Lower lobe of right lung (tissue), 2 donors: ENCODE data around the gene CASP8. TPM values are rescaled to one million over a fixed set of nuclear protein-coding genes. Genes with fewer than 3 reads are reported as not detected.

ENCODE experiments used
- ATAC-seq, 2 donors: fragments of 200-7000 bp; cut with Tn5 transposase; one replicate each; pipeline ENCODE4 v1.9.1; 2020 to 2022; ENCODE audit warnings: mild to moderate bottlenecking in 2 of 2, moderate library complexity in 2 of 2
- DNase-seq: peaks from one replicate; pipeline ENCODE4 v3.0.0-alpha.2; 2020
- H3K27ac ChIP-seq: fragments of 200-600 bp; one replicate; pipeline ENCODE4 v1.8.0; 2022
- H3K27me3 ChIP-seq: fragments of 200-600 bp; one replicate; pipeline ENCODE4 v1.8.0; 2022; ENCODE audit warnings: low read depth
- H3K36me3 ChIP-seq: fragments of 200-600 bp; one replicate; pipeline ENCODE4 v1.8.0; 2022; ENCODE audit warnings: mild to moderate bottlenecking
- H3K4me1 ChIP-seq: fragments of 200-600 bp; one replicate; pipeline ENCODE4 v1.8.0; 2022
- H3K4me3 ChIP-seq: fragments of 200-600 bp; one replicate; pipeline ENCODE4 v1.8.0; 2022; ENCODE audit warnings: mild to moderate bottlenecking
- H3K9me3 ChIP-seq: fragments of 200-600 bp; one replicate; pipeline ENCODE4 v1.8.0; 2022
- CTCF ChIP-seq: fragments of 200-600 bp; IDR thresholded peaks from one replicate; pipeline ENCODE4 v1.8.0; 2022; ENCODE audit warnings: antibody characterized with exemption, mild to moderate bottlenecking
- intact Hi-C: fragments of 100-400 bp; cut with DNase I; formaldehyde crosslinking; loops from one replicate; pipeline ENCODE4 v1.11.0; 2022
- total RNA-seq: library from RNA; stranded (reverse); fragmentation: NEBNext Ultra II Directional; extraction: Animal tissue kit (Norgen Biotek cat#: 25700); gene quantifications from one replicate; pipeline ENCODE4 v1.2.1, GENCODE V29; 2021
- donor health status: DM: no; HTN: yes; CAD: no; lungs with severe emphysema.

CASP8 gene
- total RNA-seq, 1 donor from 2014 or later: 44.2 TPM

GRCh38 chr2:201248288-201248844, 12.0 kb upstream of the CASP8 start:
- Histone ChIP-seq H3K4me1 (peaks cover 9% of the 10 kb centered on the region), H3K9me3 (no peaks in the 10 kb centered on the region), H3K27me3 (no peaks in the 10 kb centered on the region), H3K4me3 (no peak overlapping the region), H3K36me3 (no peaks in the 10 kb centered on the region), H3K27ac (no peak overlapping the region)
- TF ChIP-seq CTCF: no peak
- intact Hi-C loops: no loop called here
- ATAC-seq (no peak), DNase-seq (no peak)

GRCh38 chr2:201249889-201250288, 10.4 kb upstream of the CASP8 start:
- no peak for DNase-seq
- Histone ChIP-seq H3K4me3 (no peak overlapping the region), H3K4me1 (peaks cover 24% of the 10 kb centered on the region), H3K27me3 (no peaks in the 10 kb centered on the region), H3K27ac (no peak overlapping the region), H3K36me3 (no peaks in the 10 kb centered on the region), H3K9me3 (no peaks in the 10 kb centered on the region)
- no peak for ATAC-seq
- no peak for TF ChIP-seq CTCF
- intact Hi-C loops: no loop called here

GRCh38 chr2:201250741-201251140, 9.6 kb upstream of the CASP8 start:
- TF ChIP-seq CTCF: no peak
- no peak for DNase-seq
- Histone ChIP-seq H3K27me3 (no peaks in the 10 kb centered on the region), H3K27ac (no peak overlapping the region), H3K4me1 (peaks cover 22% of the 10 kb centered on the region), H3K4me3 (no peak overlapping the region), H3K9me3 (no peaks in the 10 kb centered on the region), H3K36me3 (no peaks in the 10 kb centered on the region)
- no peak for ATAC-seq
- intact Hi-C loops: no loop called here

GRCh38 chr2:201254081-201254730, 6.1 kb upstream of the CASP8 start:
- ATAC-seq (no peak), DNase-seq (peak; percentile 57)
- Histone ChIP-seq H3K4me3 (no peak overlapping the region), H3K36me3 (no peaks in the 10 kb centered on the region), H3K27ac (peak overlapping the region; percentile 58), H3K4me1 (peaks cover 34% of the 10 kb centered on the region), H3K27me3 (no peaks in the 10 kb centered on the region), H3K9me3 (no peaks in the 10 kb centered on the region)
- TF ChIP-seq CTCF: no peak
- intact Hi-C loops: no loop called here

DNA sequence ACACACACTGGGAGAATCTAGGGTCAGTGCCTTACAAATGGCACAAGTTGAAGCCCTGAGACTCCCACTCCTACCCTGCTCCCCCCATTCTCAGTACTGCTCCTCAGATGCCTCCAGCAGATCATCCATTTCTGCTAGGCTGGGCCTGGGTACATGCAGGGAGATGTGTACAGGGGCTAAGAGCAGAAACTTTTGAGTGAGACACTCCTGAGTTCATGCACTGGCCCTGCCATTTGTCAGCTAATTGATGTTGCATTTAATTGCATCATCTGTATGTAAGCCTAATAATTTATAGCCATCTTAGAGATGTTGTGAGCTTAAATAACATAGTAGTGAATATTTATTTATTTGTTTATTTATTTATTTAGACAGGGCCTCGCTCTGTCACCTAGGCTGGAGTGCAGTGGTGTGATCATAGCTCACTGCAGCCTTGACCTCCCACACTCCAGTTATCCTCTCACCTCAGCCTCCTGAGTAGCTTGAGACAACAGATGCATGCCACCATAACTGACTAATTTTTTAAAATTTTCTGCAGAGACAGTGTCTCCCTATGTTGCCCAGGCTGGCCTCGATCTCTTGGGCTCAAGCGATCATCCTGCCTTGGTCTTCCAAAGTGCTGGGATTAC, 4.8 kb upstream of the CASP8 start:
- no peak for TF ChIP-seq CTCF
- Histone ChIP-seq H3K27me3 (no peaks in the 10 kb centered on the region), H3K36me3 (no peaks in the 10 kb centered on the region), H3K4me1 (peaks cover 44% of the 10 kb centered on the region), H3K4me3 (no peak overlapping the region), H3K27ac (no peak overlapping the region), H3K9me3 (no peaks in the 10 kb centered on the region)
- ATAC-seq: no peak
- no peak for DNase-seq
- intact Hi-C loops: no loop called here
